Measurements from ENCODE around the gene CABLES2. TPM values are rescaled to one million over a fixed set of nuclear protein-coding genes. Genes with fewer than 3 reads are reported as not detected.
"Not testable (repeated sequence)": the region's sequence is repeated elsewhere in the genome, so short reads cannot be mapped to it uniquely, and the experiment has no call there.

The CABLES2 gene
- total and polyA plus RNA-seq, 3 donors from 2014 or later = 51.0 to 83.0 (median 58.6) TPM

DNA sequence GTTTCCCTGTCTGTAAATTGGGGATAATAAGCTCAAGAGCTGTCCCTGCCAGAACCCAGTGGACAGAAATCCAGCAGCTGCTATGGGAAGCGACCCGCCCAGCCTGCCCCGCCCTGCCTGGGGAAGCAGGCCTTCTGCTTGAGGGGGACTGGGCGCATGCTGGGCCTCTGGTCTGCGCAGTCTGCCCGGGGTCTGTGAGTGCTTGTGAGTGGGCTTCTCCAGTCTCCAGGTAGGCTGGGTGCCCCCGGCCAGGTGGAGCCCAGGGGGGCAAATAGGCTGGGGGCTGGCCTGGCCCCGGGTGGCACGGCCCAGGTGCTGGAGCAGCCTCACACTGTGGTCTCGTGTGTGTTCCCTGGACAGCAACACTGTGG is 20.9 kb upstream of the CABLES2 start:
- TF ChIP-seq POLR2A (IDR thresholded peaks at IDR 0.05) = no peak
- TF ChIP-seq, protein P1, sequence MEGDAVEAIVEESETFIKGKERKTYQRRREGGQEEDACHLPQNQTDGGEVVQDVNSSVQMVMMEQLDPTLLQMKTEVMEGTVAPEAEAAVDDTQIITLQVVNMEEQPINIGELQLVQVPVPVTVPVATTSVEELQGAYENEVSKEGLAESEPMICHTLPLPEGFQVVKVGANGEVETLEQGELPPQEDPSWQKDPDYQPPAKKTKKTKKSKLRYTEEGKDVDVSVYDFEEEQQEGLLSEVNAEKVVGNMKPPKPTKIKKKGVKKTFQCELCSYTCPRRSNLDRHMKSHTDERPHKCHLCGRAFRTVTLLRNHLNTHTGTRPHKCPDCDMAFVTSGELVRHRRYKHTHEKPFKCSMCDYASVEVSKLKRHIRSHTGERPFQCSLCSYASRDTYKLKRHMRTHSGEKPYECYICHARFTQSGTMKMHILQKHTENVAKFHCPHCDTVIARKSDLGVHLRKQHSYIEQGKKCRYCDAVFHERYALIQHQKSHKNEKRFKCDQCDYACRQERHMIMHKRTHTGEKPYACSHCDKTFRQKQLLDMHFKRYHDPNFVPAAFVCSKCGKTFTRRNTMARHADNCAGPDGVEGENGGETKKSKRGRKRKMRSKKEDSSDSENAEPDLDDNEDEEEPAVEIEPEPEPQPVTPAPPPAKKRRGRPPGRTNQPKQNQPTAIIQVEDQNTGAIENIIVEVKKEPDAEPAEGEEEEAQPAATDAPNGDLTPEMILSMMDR (IDR thresholded peaks at IDR 0.05) = no peak
- no peaks in the 10 kb centered on the region for H3K9me3 ChIP-seq
- H3K27me3 ChIP-seq = no peaks in the 10 kb centered on the region
- H3K4me3 ChIP-seq = no peak overlapping the region
- H3K4me1 ChIP-seq = no peaks in the 10 kb centered on the region
- H3K27ac ChIP-seq = no peak overlapping the region
- intact Hi-C loops (cut with DNase I; ENCODE audit: low total_unique reads) = no loop called here
- no peak for DNase-seq
- H3K36me3 ChIP-seq (ENCODE audit: low read depth, missing control alignments) = no peaks in the 10 kb centered on the region
- WGBS, 2 donors = 79 to 86% methylated on average over 3 to 10 of the region's 10 CpGs

DNA sequence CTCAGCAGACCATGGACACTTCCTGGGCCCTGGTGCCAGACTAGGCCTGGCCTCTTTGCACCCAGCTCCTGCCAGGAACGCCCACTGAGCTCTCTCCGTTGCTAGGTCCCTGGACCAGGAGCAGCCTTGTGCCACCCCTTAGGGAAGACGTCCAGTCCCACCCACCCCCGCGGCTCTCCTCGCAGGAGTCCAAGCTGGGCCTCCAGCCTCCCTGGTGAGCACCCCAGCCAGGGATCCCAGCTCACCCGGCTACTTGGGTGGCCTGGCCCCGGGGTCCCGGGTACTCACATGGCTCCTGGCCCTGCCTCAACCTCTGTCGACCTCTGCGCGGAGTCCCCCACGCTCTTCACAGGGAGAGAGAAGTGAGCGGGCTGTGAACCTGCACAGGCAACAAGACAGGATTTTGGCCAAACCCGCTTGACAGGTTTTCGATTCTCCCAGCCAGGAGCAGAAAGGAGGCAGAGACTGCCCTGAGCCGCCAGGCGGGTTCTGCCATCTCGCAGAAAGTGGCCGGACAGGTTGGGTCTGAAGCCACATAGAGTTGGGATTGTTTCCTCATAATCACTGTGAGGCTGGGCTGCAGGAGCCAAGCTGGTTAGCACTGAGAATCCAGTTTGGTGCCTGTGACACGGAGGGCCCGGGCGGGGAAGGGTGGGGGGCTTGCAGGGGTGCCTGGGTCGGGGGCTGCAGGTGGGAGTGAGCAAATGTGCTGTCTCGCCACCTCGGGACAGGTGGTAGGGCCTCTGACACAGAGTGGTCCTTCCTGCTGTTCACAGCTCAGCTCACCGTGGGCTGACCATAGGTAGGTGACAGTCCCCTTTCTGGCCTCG is 20.3 kb upstream of the CABLES2 start, which contains the start of gene RBBP8NL:
Gene RBBP8NL (minus strand): TSS at position 368 of the 830 bp plus-strand sequence. CDS start 7,892 bp downstream, outside the sequence.
- no peak within 1 kb of the TSS for H3K27ac ChIP-seq
- DNase-seq = no peak
- H3K27me3 ChIP-seq = no peaks in the 10 kb centered on the region
- no peaks in the 10 kb centered on the region for H3K36me3 ChIP-seq (ENCODE audit: low read depth, missing control alignments)
- WGBS, 2 donors = 84 to 92% methylated on average over 14 to 28 of the region's 28 CpGs
- TF ChIP-seq, protein P1 (IDR thresholded peaks at IDR 0.05) = no peak
- TF ChIP-seq POLR2A (IDR thresholded peaks at IDR 0.05) = no peak
- no peaks in the 10 kb centered on the region for H3K4me1 ChIP-seq
- no peaks in the 10 kb centered on the region for H3K9me3 ChIP-seq
- no peak within 1 kb of the TSS for H3K4me3 ChIP-seq
- intact Hi-C loops (cut with DNase I; ENCODE audit: low total_unique reads) = no loop called here

DNA sequence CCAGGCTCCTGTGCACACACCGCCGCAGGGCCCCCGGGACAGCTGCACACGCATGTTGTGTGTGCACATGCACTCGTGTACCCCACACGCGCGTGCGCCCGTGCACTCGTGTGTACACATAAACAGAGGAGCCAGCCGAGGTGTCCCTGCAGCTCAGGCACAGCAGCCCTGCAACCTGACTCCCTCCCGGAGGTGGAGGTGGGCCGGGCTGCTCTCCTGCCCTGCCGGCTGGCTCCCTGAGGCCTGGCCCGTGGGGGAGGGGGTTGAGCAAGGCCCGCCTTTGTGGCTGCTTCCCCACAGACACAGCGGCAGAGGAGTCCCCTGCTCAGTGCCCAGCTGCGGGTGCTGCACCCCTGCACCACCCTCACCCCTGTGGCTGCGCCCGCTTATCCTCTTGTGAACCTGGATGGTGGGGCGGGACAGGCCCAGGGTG is 19.6 kb upstream of the CABLES2 start:
- intact Hi-C loops (cut with DNase I; ENCODE audit: low total_unique reads) = no loop called here
- DNase-seq = no peak
- Histone ChIP-seq H3K36me3 (ENCODE audit: low read depth, missing control alignments) (no peaks in the 10 kb centered on the region), H3K27ac (no peak overlapping the region), H3K9me3 (no peaks in the 10 kb centered on the region), H3K4me3 (no peak overlapping the region), H3K4me1 (no peaks in the 10 kb centered on the region), H3K27me3 (no peaks in the 10 kb centered on the region)
- WGBS, 2 donors = 71 to 87% methylated on average over 10 to 20 of the region's 22 CpGs
- TF ChIP-seq, protein P1 (IDR thresholded peaks at IDR 0.05) = no peak
- no peak for TF ChIP-seq POLR2A (IDR thresholded peaks at IDR 0.05)

DNA sequence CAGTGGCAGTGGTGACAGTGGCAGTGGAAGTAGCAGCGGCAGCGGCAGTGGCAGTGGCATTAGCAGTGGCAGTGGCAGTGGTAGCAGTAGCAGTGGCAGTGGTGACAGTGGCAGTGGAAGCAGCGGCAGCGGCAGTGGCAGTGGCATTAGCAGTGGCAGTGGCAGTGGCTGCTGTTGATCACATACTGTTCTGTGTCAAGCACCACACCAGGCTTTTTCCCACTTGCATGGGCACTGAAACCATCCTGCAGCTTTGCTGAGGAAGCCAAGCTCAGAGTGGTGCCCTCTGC is 18.9 kb upstream of the CABLES2 start:
- not testable (repeated sequence) for H3K27ac ChIP-seq

DNA sequence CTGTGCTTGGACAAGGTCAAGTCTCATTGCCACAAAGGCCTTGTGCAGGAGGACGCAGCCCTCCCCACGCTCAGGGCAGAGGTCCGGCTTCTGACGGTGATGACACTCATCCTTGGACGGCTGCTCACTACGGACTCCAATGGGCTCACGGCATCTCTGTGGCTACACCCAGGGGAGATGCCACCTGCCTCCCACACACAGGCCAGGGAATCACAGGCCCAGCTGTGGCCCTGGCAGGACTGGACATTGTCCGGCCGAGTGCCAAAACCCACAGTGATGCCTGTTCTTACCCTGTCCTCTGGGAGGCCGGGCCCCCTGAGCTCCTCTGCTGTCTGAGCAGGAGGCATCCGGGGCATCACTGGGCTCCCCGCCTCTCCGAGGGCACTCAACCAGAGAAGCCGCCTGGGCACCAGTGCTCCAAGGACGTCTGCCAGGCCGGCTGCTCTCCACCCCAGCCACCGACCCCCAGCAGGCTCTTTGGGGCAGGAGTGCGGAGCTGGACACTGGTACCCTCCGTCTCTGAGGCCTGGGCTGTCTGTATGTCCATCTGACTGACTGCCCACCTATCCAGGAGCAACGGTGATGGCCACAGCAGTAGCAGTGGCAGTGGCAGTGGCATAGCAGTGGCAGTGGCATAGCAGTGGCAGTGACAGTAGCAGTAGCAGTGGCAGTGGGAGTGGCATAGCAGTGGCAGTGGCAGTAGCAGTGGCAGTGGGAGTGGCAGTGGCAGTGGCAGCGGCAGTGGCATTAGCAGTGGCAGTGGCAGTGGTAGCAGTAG is 18.4 kb upstream of the CABLES2 start:
- no peaks in the 10 kb centered on the region for H3K9me3 ChIP-seq

More for the DNA sequence above, 18.9 kb upstream of the CABLES2 start:
- DNase-seq; H3K9me3 ChIP-seq; intact Hi-C loops (cut with DNase I; ENCODE audit: low total_unique reads); H3K36me3 ChIP-seq (ENCODE audit: low read depth, missing control alignments); H3K27me3 ChIP-seq; H3K4me3 ChIP-seq; H3K4me1 ChIP-seq: not testable (repeated sequence)
- 85 to 98% methylated on average over 4 of the region's 4 CpGs for WGBS, 2 donors

More for the DNA sequence above, 18.4 kb upstream of the CABLES2 start:
- no peak for TF ChIP-seq POLR2A (IDR thresholded peaks at IDR 0.05)
- TF ChIP-seq, protein P1 (IDR thresholded peaks at IDR 0.05) = no peak
- 73 to 86% methylated on average over 2 to 21 of the region's 21 CpGs for WGBS, 2 donors
- Histone ChIP-seq H3K27ac (no peak overlapping the region), H3K4me1 (no peaks in the 10 kb centered on the region), H3K4me3 (no peak overlapping the region), H3K27me3 (no peaks in the 10 kb centered on the region), H3K36me3 (ENCODE audit: low read depth, missing control alignments) (no peaks in the 10 kb centered on the region)
- DNase-seq = no peak
- intact Hi-C loops (cut with DNase I; ENCODE audit: low total_unique reads) = no loop called here

Measured in testis (tissue), 3 donors.